B cell (primary cell): Measurements from ENCODE around the gene NSFL1C. TPM values are rescaled to one million over a fixed set of nuclear protein-coding genes. Genes with fewer than 3 reads are reported as not detected.

Experiments used
- ATAC-seq: fragments of 200-7000 bp; cut with Tn5 transposase; one replicate; pipeline ENCODE4 v1.10.0; 2021; ENCODE audit warnings: low read depth, mild to moderate bottlenecking, moderate number of reproducible peaks, moderate library complexity
- CTCF ChIA-PET: fragments of 350-600 bp; sonication (Branson Sonifier 250); formaldehyde crosslinking; loops from one replicate; lab custom pipeline; 2021; ENCODE audit warnings: antibody characterized with exemption, inconsistent platforms; lab: Charles Lee
- POLR2A ChIA-PET: fragments of 350-600 bp; sonication (Branson Sonifier 250); formaldehyde crosslinking; loops from one replicate; lab custom pipeline; 2021; ENCODE audit warnings: antibody characterized with exemption; lab: Charles Lee
- DNase-seq: peaks from one replicate; pipeline ENCODE4 v3.0.0; 2013
- H2AFZ ChIP-seq: 2 replicates; pipeline ENCODE4 v1.6.1; 2012; ENCODE audit warnings: mild to moderate bottlenecking, low read depth, low read length; ENCODE audit not compliant: insufficient read depth, poor library complexity, severe bottlenecking
- H3K27ac ChIP-seq, 2 donors: 1 replicate in 1 of 2; 2 replicates in 1 of 2; pipeline ENCODE4 v1.5.1; 2012 to 2013; ENCODE audit warnings: low read length in 2 of 2, mild to moderate bottlenecking in 2 of 2, moderate library complexity in 1 of 2
- H3K27me3 ChIP-seq, 4 experiments: fragments of 200-600 bp in 1 of 4; sonication (generic) in 1 of 4; replicated peaks in 1 of 4; 1 replicate in 2 of 4; 2 replicates in 2 of 4; pipeline versions ENCODE4 v1.6.1 to v1.7.0; 2013 to 2016; ENCODE audit warnings: low read length in 3 of 4, mild to moderate bottlenecking in 2 of 4, mixed read lengths in 1 of 4, moderate library complexity in 1 of 4; ENCODE audit not compliant: insufficient read depth in 4 of 4, control insufficient read depth in 3 of 4; ENCODE audit errors: control extremely low read depth in 1 of 4
- H3K36me3 ChIP-seq, 2 experiments: replicated peaks in 1 of 2; 1 replicate in 1 of 2; 2 replicates in 1 of 2; pipeline versions ENCODE4 v1.6.1 to v1.7.1; 2013; ENCODE audit warnings: low read length in 1 of 2; ENCODE audit not compliant: insufficient read depth in 2 of 2, control insufficient read depth in 1 of 2; ENCODE audit errors: control extremely low read depth in 1 of 2, extremely low read depth in 1 of 2
- H3K4me1 ChIP-seq, 2 donors: fragments of 200-600 bp in 1 of 2; sonication (generic) in 1 of 2; 1 replicate in 1 of 2; 2 replicates in 1 of 2; pipeline versions ENCODE4 v1.5.1 to v1.6.1; 2013 to 2017; ENCODE audit warnings: low read length in 2 of 2; ENCODE audit not compliant: control insufficient read depth in 2 of 2, insufficient read depth in 2 of 2
- H3K4me2 ChIP-seq: replicated peaks from 2 replicates; pipeline ENCODE3; 2012; ENCODE audit warnings: mild to moderate bottlenecking, low read depth, low read length; ENCODE audit not compliant: poor library complexity, severe bottlenecking
- H3K4me3 ChIP-seq, 5 experiments: fragments of 200-600 bp in 1 of 5; sonication (generic) in 1 of 5; 1 replicate in 3 of 5; 2 replicates in 2 of 5; pipeline versions ENCODE4 v1.5.1 to v1.7.0; 2011 to 2016; ENCODE audit warnings: low read length in 4 of 5, mild to moderate bottlenecking in 4 of 5, low read depth in 2 of 5, control low read depth in 1 of 5, moderate library complexity in 1 of 5; ENCODE audit not compliant: insufficient read depth in 1 of 5; ENCODE audit errors: control extremely low read depth in 1 of 5, extremely low read depth in 1 of 5
- H3K79me2 ChIP-seq: fragments of 200-600 bp; sonication (generic); one replicate; pipeline ENCODE4 v1.6.0; 2016; ENCODE audit warnings: low read length; ENCODE audit not compliant: control insufficient read depth, insufficient read depth
- H3K9ac ChIP-seq: fragments of 200-600 bp; sonication (generic); 2 replicates; pipeline ENCODE4 v1.6.1; 2017; ENCODE audit warnings: mild to moderate bottlenecking, low read length, moderate library complexity
- H3K9me3 ChIP-seq, 3 donors: one replicate each; pipeline versions ENCODE4 v1.6.1 to v1.7.1; 2013; ENCODE audit warnings: low read length in 2 of 3; ENCODE audit not compliant: control insufficient read depth in 2 of 3, insufficient read depth in 1 of 3; ENCODE audit errors: control extremely low read depth in 1 of 3
- H4K20me1 ChIP-seq: 2 replicates; pipeline ENCODE4 v1.6.0; 2012; ENCODE audit warnings: mild to moderate bottlenecking, low read length; ENCODE audit not compliant: insufficient read depth, control insufficient read depth, poor library complexity, severe bottlenecking
- H3K27ac Mint-ChIP-seq: one replicate; pipeline ENCODE4 v1.8.0; 2021; ENCODE audit warnings: mixed read lengths
- H3K27me3 Mint-ChIP-seq: one replicate; pipeline ENCODE4 v1.8.0; 2021; ENCODE audit warnings: mixed read lengths
- H3K4me1 Mint-ChIP-seq: one replicate; pipeline ENCODE4 v1.8.0; 2021; ENCODE audit warnings: mixed read lengths
- H3K4me3 Mint-ChIP-seq: one replicate; pipeline ENCODE4 v1.8.0; 2021; ENCODE audit warnings: mixed read lengths
- H3K9me3 Mint-ChIP-seq: one replicate; pipeline ENCODE4 v1.8.0; 2022; ENCODE audit warnings: mixed read lengths; ENCODE audit not compliant: insufficient read depth
- EZH2 ChIP-seq: IDR thresholded peaks from 2 replicates; pipeline ENCODE4 v1.6.1; 2012; ENCODE audit warnings: borderline replicate concordance, low read depth, mild to moderate bottlenecking, moderate library complexity, low read length; ENCODE audit not compliant: insufficient read depth, poor library complexity, severe bottlenecking
- whole genome bisulfite sequencing: methylation state at CpG from one replicate; pipeline ENCODE4 v1.1.5; 2013; ENCODE audit warnings: missing lambda C conversion rate; ENCODE audit not compliant: insufficient coverage; 5-methylcytosine and 5-hydroxymethylcytosine counted together
- intact Hi-C: fragments of 100-400 bp; cut with micrococcal nuclease; formaldehyde crosslinking; loops from one replicate; pipeline ENCODE4 v1.10.0; 2022
- polyA plus RNA-seq: library from polyadenylated mRNA; depleted of rRNA; stranded (reverse); fragments of >200 nt; gene quantifications from 2 replicates; pipeline ENCODE4 v1.2.3, GENCODE V29; 2012
- total RNA-seq, 2 donors: library from RNA; stranded (reverse); fragments of 120-200 nt in 1 of 2; gene quantifications; 1 replicate in 1 of 2; 2 replicates in 1 of 2; pipeline versions ENCODE4 v1.2.3 to v1.2.4, GENCODE V29; 2013 to 2022
- TF ChIP-seq, protein P1 (sequence below): fragments of 200-600 bp; IDR thresholded peaks from one replicate; pipeline ENCODE4 v1.8.0; 2022; ENCODE audit warnings: antibody characterized with exemption, mild to moderate bottlenecking

Gene NSFL1C
- total and polyA plus RNA-seq, 2 donors (not counting 1 experiment from before 2014, with no cell fraction given) = 24.1 to 80.3 TPM

DNA sequence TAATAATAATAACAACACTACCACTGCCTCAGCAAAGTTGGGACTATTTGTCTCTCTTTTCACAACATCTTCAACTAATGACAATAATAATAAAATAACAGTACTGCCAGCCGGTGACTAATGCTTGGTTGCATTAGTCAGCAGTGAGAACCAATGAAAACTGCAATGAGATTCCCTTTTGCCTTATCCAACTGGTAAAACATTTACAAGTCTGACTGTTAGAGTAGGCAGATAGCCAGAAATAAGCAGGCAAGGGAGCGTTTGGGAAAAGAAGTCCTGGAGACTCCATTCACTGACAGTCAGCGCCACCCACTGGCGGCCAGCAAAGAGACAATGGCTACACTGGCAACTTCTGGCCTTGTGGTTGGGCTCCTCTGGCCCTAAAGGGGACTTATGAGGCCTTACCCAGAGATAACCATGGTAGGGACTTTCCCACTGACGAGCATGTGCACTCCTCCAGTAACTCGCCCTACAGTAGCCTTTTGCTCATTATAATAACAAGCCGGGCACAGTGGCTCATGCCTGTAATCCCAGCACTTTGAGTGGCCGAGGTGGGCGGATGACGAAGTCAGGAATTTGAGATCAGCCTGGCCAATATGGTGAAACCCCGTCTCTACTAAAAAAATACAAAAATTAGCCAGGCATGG lies 3.4 kb upstream of the NSFL1C start:
- peaks cover 43 to 56% of the 10 kb centered on the region in 2 donors for H3K4me1 ChIP-seq
- peaks cover 61% of the 10 kb centered on the region for H3K4me1 Mint-ChIP-seq
- H3K27ac ChIP-seq = no peak overlapping the region
- peaks cover 8% of the 10 kb centered on the region for H3K79me2 ChIP-seq
- H3K4me2 ChIP-seq = peak overlapping the region; percentile 16
- H3K36me3 ChIP-seq = peaks cover 0 to 4% of the 10 kb centered on the region in 2 experiments
- DNase-seq = peak; percentile 55
- H3K9me3 ChIP-seq = no peaks in the 10 kb centered on the region
- H3K27me3 Mint-ChIP-seq = no peaks in the 10 kb centered on the region
- ATAC-seq = no peak
- H3K9ac ChIP-seq = no peak overlapping the region
- no peak overlapping the region for H3K4me3 ChIP-seq
- no peaks in the 10 kb centered on the region for H3K27me3 ChIP-seq
- intact Hi-C loops = loop anchor here (10.0 kb wide), 2 partner anchors 245 to 1005 kb away; partner anchors contain the start of genes RAD21L1 and SNRPB
- no peak overlapping the region for H3K4me3 Mint-ChIP-seq
- ChIA-PET CTCF (interaction anchor here (0.7 to 4.9 kb wide), 4 partner anchors 23 to 38 kb away, joined by 3 to 37 read pairs (median 5); no protein-coding TSS in a partner anchor), POLR2A (no interaction called here)
- TF ChIP-seq, protein P1, sequence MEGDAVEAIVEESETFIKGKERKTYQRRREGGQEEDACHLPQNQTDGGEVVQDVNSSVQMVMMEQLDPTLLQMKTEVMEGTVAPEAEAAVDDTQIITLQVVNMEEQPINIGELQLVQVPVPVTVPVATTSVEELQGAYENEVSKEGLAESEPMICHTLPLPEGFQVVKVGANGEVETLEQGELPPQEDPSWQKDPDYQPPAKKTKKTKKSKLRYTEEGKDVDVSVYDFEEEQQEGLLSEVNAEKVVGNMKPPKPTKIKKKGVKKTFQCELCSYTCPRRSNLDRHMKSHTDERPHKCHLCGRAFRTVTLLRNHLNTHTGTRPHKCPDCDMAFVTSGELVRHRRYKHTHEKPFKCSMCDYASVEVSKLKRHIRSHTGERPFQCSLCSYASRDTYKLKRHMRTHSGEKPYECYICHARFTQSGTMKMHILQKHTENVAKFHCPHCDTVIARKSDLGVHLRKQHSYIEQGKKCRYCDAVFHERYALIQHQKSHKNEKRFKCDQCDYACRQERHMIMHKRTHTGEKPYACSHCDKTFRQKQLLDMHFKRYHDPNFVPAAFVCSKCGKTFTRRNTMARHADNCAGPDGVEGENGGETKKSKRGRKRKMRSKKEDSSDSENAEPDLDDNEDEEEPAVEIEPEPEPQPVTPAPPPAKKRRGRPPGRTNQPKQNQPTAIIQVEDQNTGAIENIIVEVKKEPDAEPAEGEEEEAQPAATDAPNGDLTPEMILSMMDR = peak; percentile 34
- no peak for TF ChIP-seq EZH2
- H3K27ac Mint-ChIP-seq = peak overlapping the region; percentile 37
- no peaks in the 10 kb centered on the region for H3K9me3 Mint-ChIP-seq
- H2AFZ ChIP-seq = no peak overlapping the region
- 71% methylated on average over 11 of the region's 11 CpGs for WGBS
- H4K20me1 ChIP-seq = peaks cover 9% of the 10 kb centered on the region

DNA sequence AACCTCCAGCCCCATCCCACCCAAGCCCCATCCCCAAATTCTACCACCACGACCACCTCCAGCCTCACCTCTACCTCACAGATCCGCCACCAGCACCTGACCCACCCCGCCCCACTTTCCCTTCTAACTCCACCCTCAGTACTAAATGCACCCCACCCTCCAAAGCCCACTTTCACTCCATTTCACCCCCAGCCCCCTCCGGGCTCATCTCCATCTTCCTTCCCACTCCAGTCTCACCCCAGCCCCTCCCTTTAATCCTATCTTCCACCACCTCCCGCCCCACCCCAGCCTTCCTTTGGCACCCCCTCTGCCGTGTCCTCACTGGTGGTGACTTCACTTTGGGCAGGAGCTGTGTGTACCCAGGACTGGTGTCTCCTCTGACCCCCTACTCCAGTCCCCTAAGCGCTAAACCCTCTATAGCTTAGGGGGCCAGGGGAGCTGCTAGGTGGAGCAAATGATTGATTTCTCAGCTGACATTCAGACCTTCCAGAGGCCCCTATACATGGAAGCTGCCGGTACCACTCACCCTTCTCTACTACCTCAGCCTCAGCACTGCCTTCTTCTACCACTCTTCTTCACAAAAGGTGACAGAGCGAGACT lies 2.8 kb upstream of the NSFL1C start:
- intact Hi-C loops = loop anchor here (10.0 kb wide), 2 partner anchors 245 to 1005 kb away; partner anchors contain the start of genes RAD21L1 and SNRPB
- Mint-ChIP-seq H3K4me3 (no peak overlapping the region), H3K4me1 (peaks cover 67% of the 10 kb centered on the region), H3K9me3 (no peaks in the 10 kb centered on the region), H3K27ac (no peak overlapping the region), H3K27me3 (no peaks in the 10 kb centered on the region)
- DNase-seq = no peak
- Histone ChIP-seq H3K4me1 (peaks cover 48 to 60% of the 10 kb centered on the region in 2 donors), H3K27ac (no peak overlapping the region), H3K36me3 (peaks cover 0 to 9% of the 10 kb centered on the region in 2 experiments), H3K4me3 (no peak overlapping the region), H3K9ac (no peak overlapping the region), H3K9me3 (no peaks in the 10 kb centered on the region), H4K20me1 (peaks cover 15% of the 10 kb centered on the region), H2AFZ (no peak overlapping the region), H3K27me3 (no peaks in the 10 kb centered on the region), H3K79me2 (peaks cover 15% of the 10 kb centered on the region), H3K4me2 (peak overlapping the region; percentile 16)
- ChIA-PET CTCF (interaction anchor here (0.7 to 4.9 kb wide), 6 partner anchors 24 to 144 kb away, joined by 3 to 85 read pairs (median 4); no protein-coding TSS in a partner anchor), POLR2A (no interaction called here)
- TF ChIP-seq EZH2 = no peak
- 92% methylated on average over 6 of the region's 9 CpGs for WGBS
- no peak for ATAC-seq
